ENCODE results near the gene MTR.

- TF ChIP-seq CTCF (conservative IDR thresholded peaks at IDR 0.05; ENCODE audit: low read depth, low read length): no peak
- no peak for TF ChIP-seq EZH2 (IDR thresholded peaks at IDR 0.05; ENCODE audit: low read length, unreplicated experiment)
- no peak for TF ChIP-seq EZH2phosphoT487 (IDR thresholded peaks at IDR 0.05; ENCODE audit: borderline replicate concordance, low read length)
Observed at GRCh38 chr1:236921610-236922009, 126.5 kb downstream of the MTR start.
